ENCODE data around the gene P2RX1. TPM values are rescaled to one million over a fixed set of nuclear protein-coding genes. Genes with fewer than 3 reads are reported as not detected.

Gene P2RX1
- total RNA-seq, 1 experiment from 2014 or later, result not detected

- peaks cover 12% of the 10 kb centered on the region for H3K27me3 Mint-ChIP-seq (ENCODE audit: low read depth)
- Histone ChIP-seq H3K79me2 (ENCODE audit: insufficient read depth, low read length) (no peaks in the 10 kb centered on the region), H2BK15ac (ENCODE audit: low read depth, low read length) (no peak overlapping the region), H4K20me1 (ENCODE audit: control insufficient read depth, insufficient read depth, insufficient read length) (no peaks in the 10 kb centered on the region), H3K27me3 (ENCODE audit: insufficient read depth, low read length) (no peaks in the 10 kb centered on the region; the same call in 1 of the 2 replicates), H2BK5ac (ENCODE audit: insufficient read length, low read length) (no peak overlapping the region), H2AK5ac (ENCODE audit: insufficient read length, low read length) (no peak overlapping the region), H3K9ac (ENCODE audit: extremely low read depth, insufficient read length, low read length) (no peak overlapping the region), H3K14ac (ENCODE audit: insufficient read depth, low read length) (no peak overlapping the region), H2BK120ac (ENCODE audit: low read depth, low read length, poor library complexity, severe bottlenecking) (no peak overlapping the region), H3K27ac (ENCODE audit: insufficient read length, low read depth, low read length) (no peak overlapping the region), H2BK20ac (ENCODE audit: low read depth, low read length, poor library complexity, severe bottlenecking) (no peak overlapping the region), H3K56ac (ENCODE audit: insufficient read length, low read depth, low read length) (no peak overlapping the region), H3K4ac (ENCODE audit: low read depth, low read length) (no peak overlapping the region), H4K91ac (ENCODE audit: insufficient read length, low read depth, low read length) (no peak overlapping the region), H3K79me1 (ENCODE audit: insufficient read depth, low read depth, low read length, poor library complexity, severe bottlenecking) (no peaks in the 10 kb centered on the region), H3K23ac (ENCODE audit: insufficient read length, low read depth, low read length) (no peak overlapping the region), H3K4me1 (ENCODE audit: insufficient read depth, low read length) (peaks cover 2% of the 10 kb centered on the region; the same call in 1 of the 2 replicates), H2AFZ (ENCODE audit: low read length) (no peak overlapping the region), H3T11ph (ENCODE audit: low read length) (no peak overlapping the region), H3K4me2 (ENCODE audit: insufficient read depth, insufficient read length, low read length) (no peak overlapping the region), H3K9me3 (ENCODE audit: control insufficient read depth, low read depth, low read length) (no peaks in the 10 kb centered on the region), H2BK12ac (ENCODE audit: insufficient read length, low read depth, low read length) (no peak overlapping the region), H4K8ac (replicated peaks; ENCODE audit: insufficient read length, low read depth, low read length) (no peak overlapping the region), H3K23me2 (ENCODE audit: insufficient read length, low read depth, low read length, poor library complexity, severe bottlenecking) (peaks cover 6% of the 10 kb centered on the region), H4K5ac (ENCODE audit: insufficient read length, low read depth, low read length) (no peak overlapping the region), H3K18ac (ENCODE audit: insufficient read length, low read depth, low read length) (no peak overlapping the region)
- no peak overlapping the region; a peak in 1 of 5 replicates for H3K4me3 Mint-ChIP-seq
- WGBS (ENCODE audit: extremely low coverage, insufficient read length, low lambda C conversion rate), result no CpG with 5 or more reads among the region's 17 CpGs
- no peak for DNase-seq
- no peak for TF ChIP-seq CTCF (conservative IDR thresholded peaks at IDR 0.05)
- H3K36me3 Mint-ChIP-seq (ENCODE audit: insufficient read depth in 1 of 3, low read depth in 3 of 3), result peaks cover 0 to 7% (median 0%) of the 10 kb centered on the region in 3 experiments; a peak in 3 of 7 replicates
- H3K27ac Mint-ChIP-seq, result peak overlapping the region in 1 of 3 experiments; percentile 88; a peak in 2 of 7 replicates
- peaks cover 29 to 52% of the 10 kb centered on the region in 2 experiments for H3K4me1 Mint-ChIP-seq
- H3K9me3 Mint-ChIP-seq, result no peaks in the 10 kb centered on the region
Measured at GRCh38 chr17:3889325-3890012, 26.8 kb downstream of the P2RX1 start.
